Measurements from ENCODE around the gene ZBP1.

Gene ZBP1

DNA sequence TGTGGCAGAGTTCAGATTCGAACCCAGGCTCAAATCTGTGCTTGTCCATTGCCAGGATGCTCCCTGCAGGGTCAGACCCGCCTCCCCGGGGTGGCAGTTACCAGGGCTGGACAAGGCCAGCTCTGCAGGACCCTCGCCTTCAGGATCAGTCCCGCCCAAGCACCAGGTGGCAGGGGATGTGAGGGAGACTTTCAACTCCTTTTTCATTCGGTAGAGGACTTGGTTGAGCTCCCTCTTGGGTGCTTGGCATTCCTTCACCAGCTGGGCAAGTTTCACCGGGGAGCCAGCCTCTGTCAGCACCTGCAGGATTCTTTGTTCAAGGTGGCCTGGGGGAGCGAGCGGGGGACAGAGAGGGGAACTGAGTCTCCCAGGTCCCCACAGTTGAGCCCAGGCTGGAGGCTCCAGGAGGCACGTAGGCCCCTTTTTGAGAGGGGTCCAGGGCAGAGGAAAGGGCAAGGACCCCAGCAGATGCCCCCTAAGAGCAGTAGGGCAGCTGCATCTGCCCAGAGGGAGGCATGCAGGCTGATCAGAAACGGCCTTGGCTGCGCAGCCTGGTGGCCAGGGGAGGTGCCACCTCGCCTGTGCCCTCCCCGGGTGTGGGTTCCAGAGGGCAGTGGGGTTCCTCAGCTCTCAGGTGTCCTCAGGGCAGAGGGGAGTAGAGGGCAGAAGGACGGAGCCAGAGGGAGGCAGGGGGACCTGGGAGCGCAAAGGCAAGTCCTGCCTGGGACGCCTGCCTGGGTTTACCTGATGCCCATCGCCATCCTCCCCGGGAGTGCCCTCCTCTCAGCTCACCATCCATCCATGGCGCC lies 3.9 kb downstream of the ZBP1 start:
- no peak for FAIRE-seq

- FAIRE-seq, result no peak
Observed at GRCh38 chr20:57615445-57615811, 4.8 kb downstream of the ZBP1 start.

DNA sequence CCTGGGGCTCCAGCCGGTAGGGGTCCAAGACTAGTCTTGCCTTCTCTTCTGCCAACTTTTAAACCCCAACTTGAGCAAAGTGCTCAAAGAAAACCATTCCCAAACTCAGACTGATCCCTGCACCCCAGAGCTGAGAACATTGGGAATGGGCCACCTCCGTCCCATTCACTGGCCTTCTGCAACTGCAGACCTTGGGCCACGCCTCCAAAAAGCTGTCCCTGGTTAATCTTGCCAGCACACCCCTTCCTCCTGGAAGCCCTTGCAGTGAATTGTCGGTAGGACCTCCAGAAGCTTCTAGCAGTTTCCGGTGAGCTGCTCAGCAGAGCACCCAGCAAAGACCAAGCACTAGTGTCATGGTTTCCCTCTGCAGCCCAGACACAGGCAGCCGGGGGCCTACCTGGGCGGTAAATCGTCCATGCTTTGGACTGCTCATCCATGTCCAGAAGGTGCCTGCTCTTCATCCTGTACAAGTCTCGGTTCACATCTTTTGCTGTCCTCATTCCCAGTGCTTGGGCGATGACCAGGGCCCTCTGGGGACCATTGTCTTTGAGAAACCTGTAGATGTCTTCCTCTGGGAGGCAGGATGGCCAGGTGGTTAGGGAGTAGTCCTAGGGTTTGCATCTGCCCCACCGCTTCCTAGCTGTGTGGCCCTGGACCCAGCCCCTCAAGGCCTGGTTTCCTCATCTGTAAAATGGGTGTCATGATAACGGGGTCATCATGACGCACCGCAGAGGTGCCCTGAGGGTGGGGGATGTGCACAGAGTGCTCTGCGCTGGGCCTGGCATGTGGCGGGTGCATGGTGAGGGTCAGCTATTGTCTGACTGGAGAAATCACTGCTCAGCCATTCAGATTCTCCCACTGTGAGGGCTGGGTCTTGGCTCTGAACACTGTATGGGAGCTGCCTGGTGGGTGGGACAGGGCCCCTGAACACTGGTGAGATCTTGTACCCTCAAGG lies 5.5 kb downstream of the ZBP1 start:
- FAIRE-seq, result no peak

DNA sequence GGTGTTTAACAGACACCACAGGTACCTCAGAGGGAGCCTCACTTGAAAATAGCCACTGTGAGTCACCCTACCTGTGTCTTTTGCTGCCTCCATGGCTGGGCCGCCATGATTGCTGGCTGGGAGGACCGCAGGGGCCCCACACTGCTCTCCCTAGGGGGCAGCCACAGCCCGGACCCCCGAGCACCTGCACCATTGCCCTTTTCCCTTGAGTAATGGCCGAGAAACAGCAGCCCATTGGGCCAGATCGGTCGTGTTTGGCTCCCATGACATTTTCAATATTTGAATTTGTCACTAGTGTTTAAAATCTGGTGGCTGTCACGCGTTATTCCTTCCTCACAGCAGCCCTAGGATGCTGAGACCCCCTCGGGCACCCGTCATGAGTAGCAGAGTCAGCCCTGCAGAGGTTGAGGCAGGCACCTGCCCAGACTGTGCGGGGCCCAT lies 6.7 kb downstream of the ZBP1 start:
- no peak for FAIRE-seq

GRCh38 chr20:57612916-57613315 lies 7.3 kb downstream of the ZBP1 start:
- FAIRE-seq, result no peak

DNA sequence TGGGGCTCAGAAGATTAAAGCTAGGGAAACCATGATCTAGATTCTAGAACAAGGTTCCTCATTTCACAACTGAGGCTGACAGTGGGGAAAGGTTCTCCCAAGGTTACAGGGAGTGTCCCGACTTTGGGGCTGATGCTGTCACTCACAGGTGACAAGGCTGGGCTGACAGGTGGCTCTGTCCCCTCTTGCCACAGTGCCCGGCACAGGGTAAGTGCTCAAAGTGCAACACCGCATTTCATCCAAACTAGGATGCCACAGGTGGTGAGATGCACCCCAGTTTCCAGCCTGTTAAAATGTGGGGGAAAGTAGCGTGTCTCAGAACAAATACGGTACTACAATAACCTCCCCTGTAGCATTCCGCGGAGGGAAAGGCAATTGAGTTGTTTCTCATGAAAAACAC lies 7.8 kb downstream of the ZBP1 start:
- no peak for FAIRE-seq

DNA sequence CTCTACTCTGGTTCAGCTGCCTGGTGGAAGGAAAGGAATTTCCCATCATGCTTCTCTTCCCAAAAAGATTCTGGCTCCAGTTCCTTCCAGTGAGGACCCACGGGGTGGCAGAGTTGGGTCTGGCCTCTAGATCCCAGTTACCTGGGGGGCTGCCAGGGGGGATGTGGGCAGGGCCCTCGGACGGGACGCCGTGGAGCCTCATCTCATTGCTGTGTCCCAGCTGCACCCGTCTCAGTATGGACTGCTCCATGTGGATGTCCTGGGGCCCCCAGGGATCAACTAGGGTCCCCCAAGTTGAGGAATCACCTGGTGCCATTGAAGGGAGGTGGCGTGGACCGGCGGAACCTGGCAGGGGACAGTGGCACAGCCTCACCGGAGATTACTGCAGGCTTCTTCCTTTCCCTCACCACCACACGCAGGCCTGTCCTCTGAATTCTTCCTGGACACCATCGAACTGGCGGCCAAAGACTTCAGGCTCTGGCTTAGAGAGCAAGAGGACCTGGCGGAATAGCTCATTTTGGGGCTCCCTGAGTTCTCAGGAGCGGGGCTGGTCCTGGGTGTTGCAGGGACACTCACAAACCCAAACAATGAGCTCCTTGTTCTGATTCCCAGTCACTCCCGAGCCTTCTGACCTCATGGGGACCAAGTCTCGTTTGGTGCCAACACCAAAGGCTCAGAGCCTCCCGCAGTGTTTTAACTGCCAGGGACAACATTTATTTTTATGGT lies 8.5 kb downstream of the ZBP1 start:
- FAIRE-seq, result no peak

- no peak for FAIRE-seq
Observed at GRCh38 chr20:57610261-57610952, 9.8 kb downstream of the ZBP1 start.

DNA sequence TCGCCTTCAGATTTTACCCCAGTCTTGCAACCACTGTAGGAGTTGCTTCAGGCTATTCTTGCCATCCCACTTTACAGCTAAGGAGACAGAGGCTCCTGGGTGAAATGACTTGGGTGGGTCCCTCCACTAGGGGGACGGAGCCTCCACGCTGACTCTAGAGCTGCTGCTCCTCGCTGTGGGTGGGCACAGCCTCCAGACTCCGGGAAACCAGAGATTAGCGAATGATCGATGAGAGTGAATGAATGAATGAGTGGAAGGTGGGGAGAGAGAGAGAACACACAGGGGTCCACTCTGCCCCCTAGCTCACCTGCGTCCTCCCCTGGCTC lies 10.4 kb downstream of the ZBP1 start:
- FAIRE-seq, result no peak

DNA sequence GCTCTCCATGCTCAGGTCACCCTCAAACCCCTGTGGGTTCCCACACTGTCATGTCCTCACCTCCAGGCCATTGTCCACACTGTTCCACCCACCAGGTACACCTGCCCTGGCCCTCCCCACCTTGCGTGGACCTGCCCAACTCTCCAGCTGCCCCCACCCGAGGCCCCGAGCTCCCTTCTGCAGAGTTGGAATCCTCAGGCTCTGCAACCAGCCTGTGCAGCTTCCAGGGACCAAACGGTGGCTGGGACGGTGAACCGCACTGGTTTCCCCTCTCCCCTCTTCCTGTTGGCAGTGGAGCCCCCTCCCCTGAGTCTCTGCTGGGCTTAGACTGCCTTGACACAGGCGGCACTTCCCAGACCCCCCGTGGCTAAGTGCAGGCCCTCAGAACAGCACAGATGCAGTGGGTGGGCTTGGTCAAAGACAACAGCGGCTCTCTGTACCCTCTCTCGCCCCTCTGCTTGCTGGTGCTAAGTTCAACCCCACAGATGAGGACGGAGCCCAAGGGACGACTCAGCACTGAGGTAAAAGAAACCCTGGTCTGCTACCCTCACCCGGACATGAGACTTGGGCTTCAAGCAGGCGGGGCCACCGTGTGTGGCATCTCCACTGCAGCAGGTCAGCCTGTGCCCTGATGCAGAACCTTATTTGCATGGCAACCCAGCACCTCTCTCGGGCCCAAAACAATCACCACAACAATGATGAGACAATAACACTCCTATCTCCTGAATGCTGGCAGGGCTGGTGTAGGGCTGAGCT lies 11.0 kb downstream of the ZBP1 start:
- no peak for FAIRE-seq

DNA sequence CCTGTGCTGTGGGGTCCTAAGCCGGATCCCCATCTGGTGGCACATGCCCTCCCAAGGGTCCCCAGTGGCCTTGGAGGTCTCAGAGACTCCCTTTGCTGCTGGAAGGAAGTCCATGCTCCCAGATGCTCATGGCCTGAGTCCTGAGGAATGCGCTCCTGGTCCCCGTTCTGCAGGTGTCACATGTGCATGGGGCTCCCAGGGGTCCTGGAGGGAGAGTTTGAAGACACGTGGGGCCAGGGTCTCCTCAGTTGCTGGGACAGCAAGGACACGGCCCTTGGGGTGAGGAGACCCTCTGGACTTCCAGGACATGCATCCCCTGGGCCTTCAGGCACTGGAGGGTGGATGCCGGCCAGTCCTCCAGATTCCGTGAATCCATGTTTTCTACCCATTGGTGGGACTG lies 11.7 kb downstream of the ZBP1 start:
- no peak for FAIRE-seq

DNA sequence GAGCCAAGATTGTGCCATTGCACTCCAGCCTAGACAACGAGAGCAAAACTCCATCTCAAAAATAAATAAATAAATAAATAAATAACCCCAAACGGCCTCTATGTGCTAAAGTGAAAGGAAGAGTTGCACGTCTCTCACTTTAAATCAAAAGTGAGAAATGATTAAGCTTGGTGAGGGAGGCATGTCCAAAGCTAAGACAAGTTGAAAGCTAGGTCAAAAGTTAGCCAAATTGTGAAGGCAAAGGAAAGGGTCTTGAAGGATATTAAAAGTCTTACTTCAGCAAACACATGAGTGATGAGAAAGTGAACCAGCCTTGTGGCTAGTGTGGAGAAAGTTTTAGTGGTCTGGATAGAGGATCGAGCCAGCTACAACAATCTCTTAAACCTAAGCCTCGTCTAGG lies 14.3 kb downstream of the ZBP1 start:
- FAIRE-seq, result no peak

DNA sequence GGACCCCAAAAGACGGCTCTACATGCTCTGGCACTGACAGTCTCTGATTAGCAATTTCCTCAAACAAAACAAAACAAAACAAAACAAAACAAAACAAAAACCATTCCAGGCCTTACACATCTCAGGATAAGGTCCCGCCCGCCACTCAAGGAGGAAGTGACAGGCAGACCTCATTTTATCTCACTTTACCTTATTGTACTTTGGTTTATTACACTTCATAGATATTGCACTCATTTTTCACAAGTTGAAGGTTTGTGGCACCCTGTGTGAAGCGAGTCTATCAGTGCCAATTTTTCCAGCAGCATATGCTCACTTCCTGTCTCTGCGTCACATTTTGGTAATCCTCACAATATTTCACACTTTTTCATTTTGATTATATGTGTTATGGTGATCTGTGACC lies 15.2 kb downstream of the ZBP1 start:
- FAIRE-seq, result no peak

DNA sequence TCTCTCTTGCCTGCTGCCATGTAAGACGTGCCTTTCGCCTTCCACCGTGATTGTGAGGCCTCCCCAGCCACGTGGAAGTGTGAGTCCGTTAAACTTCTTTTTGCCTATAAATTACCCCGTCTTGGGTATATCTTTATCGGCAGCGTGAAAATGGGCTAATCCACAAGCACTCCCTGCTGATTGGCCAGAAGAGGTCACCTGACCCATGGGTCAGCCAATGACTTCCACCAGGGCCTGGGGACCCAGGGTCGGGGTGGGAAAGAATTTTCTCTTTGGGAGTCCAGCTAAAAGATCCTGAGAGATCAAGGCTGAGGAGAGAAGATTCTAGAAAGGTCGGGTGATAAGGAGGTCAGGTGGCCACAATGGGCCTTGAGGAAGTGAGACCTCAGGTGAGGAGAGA lies 17.1 kb downstream of the ZBP1 start:
- no peak for FAIRE-seq

DNA sequence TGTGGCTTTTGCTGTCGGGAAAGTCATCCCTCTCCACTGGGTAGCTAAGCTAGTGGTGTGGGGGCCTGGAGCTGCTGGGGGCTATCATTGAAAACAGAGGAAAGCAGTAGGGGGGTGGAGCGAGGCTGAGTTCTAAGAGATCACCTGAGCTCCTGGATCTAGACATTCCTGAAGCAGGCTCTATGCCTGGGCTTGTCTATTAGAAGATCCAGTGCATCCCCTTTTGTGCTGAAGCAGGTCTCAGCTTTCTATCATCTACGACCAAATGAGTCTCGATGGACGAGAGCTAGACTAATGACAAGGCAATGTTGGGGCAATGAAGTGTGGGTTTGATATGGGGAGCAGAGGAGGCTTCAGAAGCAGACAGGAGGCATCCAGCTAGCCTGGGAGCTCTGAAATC lies 18.5 kb downstream of the ZBP1 start:
- no peak for FAIRE-seq

DNA sequence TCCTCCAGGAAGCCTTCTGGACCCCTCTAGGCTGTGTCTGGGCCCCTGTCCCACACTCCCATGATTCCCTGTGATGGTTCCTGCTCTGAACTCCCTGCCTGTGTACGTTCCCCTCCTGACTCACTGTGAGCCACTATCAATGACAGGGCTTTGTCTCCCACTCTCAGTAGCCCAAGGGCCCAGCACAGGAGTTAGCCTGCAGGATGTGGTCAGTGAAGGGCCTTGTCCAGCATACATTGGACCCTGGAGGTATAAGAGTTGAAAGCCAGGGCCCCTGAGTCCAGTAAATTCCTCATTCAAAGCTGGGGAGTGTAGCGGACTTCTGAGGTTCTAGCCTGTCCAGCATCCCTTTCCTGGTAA lies 19.0 kb downstream of the ZBP1 start:
- no peak for FAIRE-seq

GRCh38 chr20:57600320-57601210 lies 19.7 kb downstream of the ZBP1 start:
- no peak for FAIRE-seq

- no peak for FAIRE-seq
Observed at GRCh38 chr20:57598491-57598890, 21.7 kb downstream of the ZBP1 start.

- FAIRE-seq, result no peak
Observed at GRCh38 chr20:57598060-57598459, 22.2 kb downstream of the ZBP1 start.

- no peak for FAIRE-seq
Observed at GRCh38 chr20:57596998-57597939, 23.0 kb downstream of the ZBP1 start.

All from endometrium (tissue), 2 donors.